GM19025 (cell line): ENCODE measurements around the gene SKA3.

ENCODE experiments used
- ATAC-seq: cut with Tn5 transposase; IDR thresholded peaks from one replicate; pipeline ENCODE4 v1.9.1; 2021; ENCODE audit warnings: mild to moderate bottlenecking, low read depth, moderate library complexity; ENCODE audit not compliant: unreplicated experiment

The SKA3 gene

GRCh38 chr13:21117104-21117809, 59.1 kb downstream of the SKA3 start:
- ATAC-seq = no peak

DNA sequence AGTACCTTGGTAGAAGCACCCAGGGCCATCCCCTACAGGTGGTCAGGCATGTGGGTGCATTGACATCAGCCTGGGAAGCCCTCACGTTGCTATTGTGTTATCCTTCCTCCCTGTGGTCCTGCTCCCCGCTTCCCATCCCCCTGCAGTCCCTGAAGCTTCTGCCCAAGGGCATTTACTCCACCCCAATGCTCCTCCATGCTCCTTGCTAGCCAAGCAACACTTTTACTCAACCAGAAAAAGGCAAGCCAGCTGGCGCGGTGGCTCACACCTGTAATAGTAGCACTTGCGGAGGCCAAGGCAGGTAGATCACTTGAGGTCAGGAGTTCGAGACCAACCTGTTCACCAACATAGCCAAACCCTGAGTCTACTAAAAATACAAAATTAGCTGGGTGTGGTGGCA, 60.2 kb downstream of the SKA3 start:
- no peak for ATAC-seq

DNA sequence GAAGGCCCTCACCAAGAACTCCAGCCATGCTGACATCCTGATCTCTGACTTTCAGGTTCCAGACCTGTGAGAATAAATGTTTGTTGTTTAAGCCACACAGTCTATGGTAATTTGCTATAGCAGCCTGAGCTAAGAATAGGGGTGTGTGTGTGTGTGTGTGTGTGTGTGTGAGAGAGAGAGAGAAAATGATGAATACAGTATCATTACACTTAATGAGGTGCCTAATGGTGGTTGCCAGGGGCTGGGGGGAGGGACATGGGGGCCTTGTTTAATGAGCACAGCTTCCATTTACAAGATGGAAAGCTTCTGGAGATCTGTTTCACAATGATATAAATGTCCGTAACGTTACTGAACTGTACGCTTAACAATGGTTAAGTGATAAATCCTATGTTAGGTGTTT, 61.1 kb downstream of the SKA3 start:
- no peak for ATAC-seq

- no peak for ATAC-seq
These were observed 64.8 kb downstream of the SKA3 start for GRCh38 chr13:21111546-21111945.

DNA sequence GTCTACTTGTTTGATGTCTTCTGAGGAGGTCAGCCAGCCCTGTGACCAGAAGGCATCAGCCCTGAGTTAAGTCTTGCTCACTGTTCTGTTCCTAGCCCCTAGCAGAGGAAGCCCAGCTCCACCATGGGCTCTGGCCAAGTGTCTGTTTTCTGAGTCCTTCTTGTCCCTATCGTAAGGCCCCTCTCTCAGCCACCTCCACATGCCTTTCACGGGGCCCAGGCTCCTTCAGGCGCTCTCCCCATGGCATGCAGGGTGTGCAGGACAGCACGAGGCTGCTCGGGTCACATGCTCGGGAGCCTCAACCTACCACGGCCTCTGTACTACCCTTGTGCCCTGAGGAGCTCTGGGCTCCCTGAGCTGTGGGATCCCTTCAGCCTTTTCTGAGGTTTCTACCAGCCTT, 67.2 kb downstream of the SKA3 start:
- ATAC-seq = no peak

GRCh38 chr13:21106089-21106488, 70.3 kb downstream of the SKA3 start:
- no peak for ATAC-seq

DNA sequence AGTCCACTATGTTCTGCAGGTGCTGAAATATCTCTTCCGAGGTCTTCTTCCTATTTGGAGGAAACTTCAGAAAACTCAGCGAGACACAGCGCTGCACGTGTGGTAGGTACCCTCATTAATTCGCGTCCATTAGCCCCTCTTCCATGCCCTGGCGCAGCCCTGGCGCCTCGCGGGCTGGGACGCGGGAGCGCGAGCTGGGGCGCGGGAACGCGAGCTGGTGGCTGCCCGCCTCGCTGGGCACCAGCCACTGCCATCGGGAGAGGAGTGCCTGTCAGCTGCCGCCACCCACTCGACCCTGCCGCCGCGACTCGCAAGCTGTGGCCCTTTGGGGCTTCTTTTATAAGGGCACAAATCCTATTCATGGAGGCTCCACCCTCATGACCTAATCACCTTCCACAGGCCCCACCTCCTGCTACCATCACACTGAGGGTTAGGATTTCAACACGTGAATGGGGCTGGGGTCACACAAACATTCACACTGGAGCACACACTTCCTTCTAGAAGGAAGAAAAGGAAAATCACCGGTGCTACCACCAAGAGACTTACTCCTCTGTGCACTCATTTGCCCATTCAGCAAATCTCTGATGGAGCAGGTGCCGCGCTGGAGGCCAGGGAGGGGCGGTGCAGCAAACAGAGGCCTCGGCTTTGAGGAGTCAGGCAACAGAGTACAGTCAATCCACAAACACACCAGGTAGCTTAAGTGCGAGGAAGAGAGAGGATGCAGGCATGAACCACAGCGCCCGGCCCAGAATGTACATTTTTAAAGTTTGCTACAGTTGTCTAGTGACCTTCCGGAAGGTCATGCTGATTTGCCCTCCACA, 71.9 kb downstream of the SKA3 start:
- no peak for ATAC-seq
